HepG2 (cell line): ENCODE results near the gene CCT3. TPM values are rescaled to one million over a fixed set of nuclear protein-coding genes. Genes with fewer than 3 reads are reported as not detected.

Source experiments
- ASH2L ChIP-seq: fragments of 300-600, 200-600 bp; sonication (generic); IDR thresholded peaks from 2 replicates; pipeline ENCODE4 v1.7.0; 2017; ENCODE audit warnings: low read depth, mild to moderate bottlenecking, moderate library complexity, mixed read lengths, low read length; ENCODE audit not compliant: insufficient read length
- CREBL2 ChIP-seq: sonication (generic); formaldehyde crosslinking; IDR thresholded peaks from 2 replicates; pipeline ENCODE4 v1.8.1; 2023; ENCODE audit warnings: missing genetic modification reagents, mild to moderate bottlenecking, borderline replicate concordance
- EP300 ChIP-seq, 3 experiments: sonication (generic) in 1 of 3; formaldehyde crosslinking in 1 of 3; IDR thresholded peaks; 2 replicates each; pipeline versions ENCODE4 v1.5.1 to v1.6.1; 2011 to 2020; ENCODE audit warnings: low read depth in 2 of 3, low read length in 2 of 3, borderline replicate concordance in 1 of 3, improper control_type of control experiment in 1 of 3, mild to moderate bottlenecking in 1 of 3, missing genetic modification reagents in 1 of 3, moderate library complexity in 1 of 3
- ETV6 ChIP-seq: sonication (generic); formaldehyde crosslinking; conservative IDR thresholded peaks from 2 replicates; pipeline ENCODE4 v1.4.0; 2020; ENCODE audit warnings: missing genetic modification reagents
- FOXA1 ChIP-seq, 2 experiments: fragments of 450-650 bp in 1 of 2; sonication (generic) in 1 of 2; formaldehyde crosslinking in 1 of 2; IDR thresholded peaks; 2 replicates each; pipeline versions ENCODE4 v1.4.0 to v1.6.1; 2016 to 2020; ENCODE audit warnings: missing genetic modification reagents in 1 of 2
- FOXA3 ChIP-seq: IDR thresholded peaks from 2 replicates; pipeline ENCODE4 v1.6.1; 2016; ENCODE audit warnings: missing genetic modification reagents, missing compliant biosample characterization
- GATAD1 ChIP-seq: IDR thresholded peaks from 2 replicates; pipeline ENCODE4 v1.6.1; 2016; ENCODE audit warnings: missing genetic modification reagents, missing compliant biosample characterization
- HHEX ChIP-seq: IDR thresholded peaks from 2 replicates; pipeline ENCODE4 v1.6.1; 2016; ENCODE audit warnings: control low read depth
- HMG20A ChIP-seq: IDR thresholded peaks from 2 replicates; pipeline ENCODE4 v1.6.1; 2016; ENCODE audit warnings: borderline replicate concordance
- HMGXB4 ChIP-seq, 2 experiments: sonication (generic) in 1 of 2; formaldehyde crosslinking in 1 of 2; IDR thresholded peaks; 2 replicates each; pipeline versions ENCODE4 v1.4.0 to v1.6.1; 2018 to 2020; ENCODE audit warnings: missing genetic modification reagents in 2 of 2, borderline replicate concordance in 1 of 2, low read depth in 1 of 2, mild to moderate bottlenecking in 1 of 2, missing biosample characterization in 1 of 2
- LCORL ChIP-seq, 2 experiments: fragments of 450-650 bp in 1 of 2; sonication (generic) in 1 of 2; formaldehyde crosslinking in 1 of 2; IDR thresholded peaks; 2 replicates each; pipeline versions ENCODE4 v1.5.0 to v1.6.1; 2017 to 2020; ENCODE audit warnings: antibody characterized with exemption in 1 of 2, missing genetic modification reagents in 1 of 2
- MAF1 ChIP-seq: sonication (generic); formaldehyde crosslinking; IDR thresholded peaks from 2 replicates; pipeline ENCODE4 v1.5.0; 2020; ENCODE audit warnings: missing genetic modification reagents, borderline replicate concordance
- MEIS1 ChIP-seq: sonication (generic); formaldehyde crosslinking; IDR thresholded peaks from 2 replicates; pipeline ENCODE4 v1.9.0; 2021; ENCODE audit warnings: mild to moderate bottlenecking, missing genetic modification reagents, moderate library complexity, borderline replicate concordance
- MXI1 ChIP-seq: IDR thresholded peaks from 3 replicates; pipeline ENCODE4 v1.6.1; 2012; ENCODE audit warnings: low read depth, low read length, inconsistent platforms, borderline replicate concordance
- NFKB2 ChIP-seq: sonication (generic); formaldehyde crosslinking; IDR thresholded peaks from 2 replicates; pipeline ENCODE4 v1.4.0; 2020; ENCODE audit warnings: missing genetic modification reagents, borderline replicate concordance
- RFX5 ChIP-seq: IDR thresholded peaks from 2 replicates; pipeline ENCODE4 v1.6.1; 2011; ENCODE audit warnings: low read depth, low read length, improper control_type of control experiment
- SETDB1 ChIP-seq: sonication (generic); formaldehyde crosslinking; IDR thresholded peaks from 2 replicates; pipeline ENCODE4 v1.5.1; 2020; ENCODE audit warnings: missing genetic modification reagents, mild to moderate bottlenecking, borderline replicate concordance
- SNAI1 ChIP-seq: sonication (generic); formaldehyde crosslinking; IDR thresholded peaks from 2 replicates; pipeline ENCODE4 v1.5.0; 2020; ENCODE audit warnings: mild to moderate bottlenecking, missing genetic modification reagents, borderline replicate concordance
- YEATS2 ChIP-seq: sonication (generic); formaldehyde crosslinking; IDR thresholded peaks from 2 replicates; pipeline ENCODE4 v1.4.0; 2020; ENCODE audit warnings: missing genetic modification reagents, borderline replicate concordance
- ZFP36L2 ChIP-seq: sonication (generic); formaldehyde crosslinking; IDR thresholded peaks from 2 replicates; pipeline ENCODE4 v1.4.0; 2020; ENCODE audit warnings: missing genetic modification reagents
- ZNF12 ChIP-seq: sonication (generic); formaldehyde crosslinking; IDR thresholded peaks from 2 replicates; pipeline ENCODE4 v1.5.0; 2020; ENCODE audit warnings: missing genetic modification reagents
- ZNF24 ChIP-seq: fragments of 450-650 bp; IDR thresholded peaks from 2 replicates; pipeline ENCODE4 v1.6.1; 2017; ENCODE audit warnings: antibody characterized with exemption, mild to moderate bottlenecking
- ZNF383 ChIP-seq: sonication (generic); formaldehyde crosslinking; IDR thresholded peaks from 2 replicates; pipeline ENCODE4 v1.4.0; 2020; ENCODE audit warnings: missing genetic modification reagents, mild to moderate bottlenecking, borderline replicate concordance
- ZNF737 ChIP-seq: sonication (generic); formaldehyde crosslinking; IDR thresholded peaks from 2 replicates; pipeline ENCODE4 v1.5.0; 2020; ENCODE audit warnings: missing genetic modification reagents, mild to moderate bottlenecking, borderline replicate concordance
- ZNF83 ChIP-seq: sonication (generic); formaldehyde crosslinking; IDR thresholded peaks from 2 replicates; pipeline ENCODE4 v1.4.0; 2020; ENCODE audit warnings: missing genetic modification reagents, mild to moderate bottlenecking, borderline replicate concordance
- polyA plus RNA-seq, 8 experiments: library from polyadenylated mRNA; depleted of rRNA in 3 of 8; stranded (reverse) in 7 of 8; unstranded in 1 of 8; fragments of >200 nt; fragmentation: Illumina TruSeq in 4 of 8; extraction: Trizol in 4 of 8; gene quantifications; 2 replicates each; pipeline versions ENCODE4 v1.2.1 to v1.2.3, GENCODE V29; 2011 to 2016; ENCODE audit warnings: low read depth in 4 of 8, missing spikeins in 1 of 8, mixed read lengths in 1 of 8; ENCODE audit not compliant: insufficient read depth in 1 of 8
- total RNA-seq, 5 experiments: library from RNA; depleted of rRNA; stranded (reverse); fragments of >200 nt; fragmentation: Illumina TruSeq; extraction: Trizol; gene quantifications; 2 replicates each; pipeline ENCODE4 v1.2.3, GENCODE V29; 2016; ENCODE audit warnings: low read depth in 1 of 5
- TF ChIP-seq, protein P1 (sequence below): sonication (generic); formaldehyde crosslinking; IDR thresholded peaks from 2 replicates; pipeline ENCODE4 v1.8.0; 2022; ENCODE audit warnings: mild to moderate bottlenecking, missing genetic modification reagents, moderate library complexity

The CCT3 gene
- total and polyA plus RNA-seq, 2 of the 13 experiments (the other 11 are each of a cell fraction or from before 2014, with no cell fraction given) = 319 to 615 TPM

DNA sequence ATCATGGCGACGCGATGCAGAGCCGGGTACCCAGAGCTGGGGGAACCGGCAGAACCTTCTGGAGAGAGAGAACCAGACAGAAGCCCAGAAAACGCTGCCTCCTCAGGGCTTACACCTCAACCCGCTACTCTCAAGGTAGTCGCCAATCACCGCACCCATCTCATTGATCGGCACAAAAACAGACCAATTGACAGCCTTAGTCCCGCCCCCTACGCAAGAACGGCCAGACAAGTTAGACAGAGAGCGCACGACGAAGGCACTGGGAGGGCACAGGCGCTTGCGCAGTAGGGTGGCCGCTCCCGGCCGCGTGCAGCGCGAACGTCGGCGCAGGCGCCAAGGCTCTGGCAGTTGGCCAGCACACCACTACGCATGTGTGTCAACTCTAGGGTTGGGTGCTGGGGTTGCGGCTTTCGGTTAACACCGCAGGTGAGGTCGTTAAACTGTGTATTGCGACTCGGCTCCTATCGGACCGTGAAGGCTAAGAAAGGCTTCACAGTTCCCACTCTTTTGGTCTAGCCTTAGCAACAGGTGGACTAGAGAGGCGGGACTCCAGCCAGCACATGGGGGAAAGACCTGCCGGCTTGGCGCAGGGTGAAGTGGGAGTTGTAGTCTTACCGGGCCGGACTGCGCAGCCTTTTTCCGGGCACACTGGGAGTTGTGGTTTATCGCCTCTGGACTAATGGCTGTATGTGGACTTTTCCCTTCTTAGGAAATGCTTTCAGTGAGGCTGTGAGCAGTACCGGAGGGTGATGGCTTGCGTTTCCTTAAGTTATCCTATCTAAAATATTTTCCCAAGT is at the start of gene CCT3, which contains the start of gene TSACC (continued):
- no peak for TF ChIP-seq FOXA1 (IDR thresholded peaks at IDR 0.05)
- no peak for TF ChIP-seq FOXA1 (CRISPR knock-in tag; IDR thresholded peaks at IDR 0.05)
- peak; percentile 89; the same call in 1 of the 2 replicates for TF ChIP-seq YEATS2 (CRISPR knock-in tag)
- peak; percentile 14; the same call in 1 of the 2 replicates for TF ChIP-seq RFX5
- TF ChIP-seq HMG20A (CRISPR knock-in tag) = no peak
- no peak for TF ChIP-seq ZFP36L2 (CRISPR knock-in tag)
- TF ChIP-seq EP300 (IDR thresholded peaks at IDR 0.05; ENCODE audit: low read depth in 2 of 2, low read length in 2 of 2) = 0 out of 4 replicates have a peak, but pooled peaks of 1 of the 2 experiments have one; percentile 29
- peak; percentile 40; the same call in 1 of the 2 replicates for TF ChIP-seq EP300 (CRISPR knock-in tag; IDR thresholded peaks at IDR 0.05; ENCODE audit: borderline replicate concordance)
- TF ChIP-seq HHEX = no peak
- no peak for TF ChIP-seq ZNF12 (CRISPR knock-in tag)
- TF ChIP-seq LCORL (IDR thresholded peaks at IDR 0.05) = no peak
- TF ChIP-seq LCORL (CRISPR knock-in tag; IDR thresholded peaks at IDR 0.05) = 0 out of 2 replicates have a peak, but pooled peaks have one; percentile 0
- no peak for TF ChIP-seq MEIS1 (CRISPR knock-in tag)
- TF ChIP-seq ZNF24 = no peak
- TF ChIP-seq GATAD1 (CRISPR knock-in tag) = peak; percentile 77
- no peak for TF ChIP-seq SETDB1 (CRISPR knock-in tag)
- TF ChIP-seq ZNF83 = no peak
- TF ChIP-seq FOXA3 (CRISPR knock-in tag) = no peak; the same call in 1 of the 2 replicates
- TF ChIP-seq, protein P1, sequence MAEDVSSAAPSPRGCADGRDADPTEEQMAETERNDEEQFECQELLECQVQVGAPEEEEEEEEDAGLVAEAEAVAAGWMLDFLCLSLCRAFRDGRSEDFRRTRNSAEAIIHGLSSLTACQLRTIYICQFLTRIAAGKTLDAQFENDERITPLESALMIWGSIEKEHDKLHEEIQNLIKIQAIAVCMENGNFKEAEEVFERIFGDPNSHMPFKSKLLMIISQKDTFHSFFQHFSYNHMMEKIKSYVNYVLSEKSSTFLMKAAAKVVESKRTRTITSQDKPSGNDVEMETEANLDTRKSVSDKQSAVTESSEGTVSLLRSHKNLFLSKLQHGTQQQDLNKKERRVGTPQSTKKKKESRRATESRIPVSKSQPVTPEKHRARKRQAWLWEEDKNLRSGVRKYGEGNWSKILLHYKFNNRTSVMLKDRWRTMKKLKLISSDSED (CRISPR knock-in tag) = no peak
- no peak for TF ChIP-seq ETV6 (CRISPR knock-in tag)
- no peak for TF ChIP-seq SNAI1 (CRISPR knock-in tag)
- TF ChIP-seq MXI1 = peak; percentile 89; the same call in 2 of the 3 replicates
- TF ChIP-seq ASH2L = no peak
- TF ChIP-seq MAF1 = no peak
- TF ChIP-seq HMGXB4 (CRISPR knock-in tag; IDR thresholded peaks at IDR 0.05; ENCODE audit: borderline replicate concordance in 1 of 2, low read depth in 1 of 2) = peak in 1 of 2 experiments; percentile 48; a peak in 1 of 4 replicates
- no peak for TF ChIP-seq NFKB2 (CRISPR knock-in tag)
- TF ChIP-seq ZNF383 (CRISPR knock-in tag) = no peak
- no peak for TF ChIP-seq ZNF737
- TF ChIP-seq CREBL2 (CRISPR knock-in tag) = peak; percentile 46; the same call in 1 of the 2 replicates
